PC-9 (cell line): ENCODE measurements around the gene SETX. TPM values are rescaled to one million over a fixed set of nuclear protein-coding genes. Genes with fewer than 3 reads are reported as not detected.

Source experiments
- BruUV-seq: library from RNA; stranded (reverse); fragments of 400-500 nt; replicated peaks from 2 replicates; lab custom pipeline; 2021; lab: Mats Ljungman, UMichigan
- CTCF ChIA-PET: fragments of 300-600 bp; sonication (Branson Sonifier 250); formaldehyde crosslinking; loops from one replicate; lab custom pipeline; 2022; ENCODE audit warnings: antibody characterized with exemption; lab: Charles Lee
- POLR2A ChIA-PET: fragments of 300-600 bp; sonication (Branson Sonifier 250); formaldehyde crosslinking; loops from one replicate; lab custom pipeline; 2022; ENCODE audit warnings: antibody characterized with exemption; ENCODE audit not compliant: unreplicated experiment; lab: Charles Lee
- DNase-seq, 2 experiments: peaks; one replicate each; pipeline versions ENCODE4 v3.0.0 to v3.0.0-alpha.2; 2015 to 2022; ENCODE audit warnings: mixed read lengths in 1 of 2
- H2AFZ ChIP-seq: fragments of 200-600 bp; sonication (generic); 2 replicates; pipeline ENCODE4 v1.8.1; 2017; ENCODE audit warnings: antibody characterized with exemption
- H3F3A ChIP-seq: fragments of 200-600 bp; sonication (generic); 2 replicates; pipeline ENCODE4 v1.8.1; 2017; ENCODE audit warnings: antibody characterized with exemption, mild to moderate bottlenecking, low read depth; ENCODE audit not compliant: insufficient read depth
- H3K27ac ChIP-seq: fragments of 200-600 bp; sonication (generic); 2 replicates; pipeline ENCODE4 v1.6.1; 2016; ENCODE audit warnings: mixed run types
- H3K27me3 ChIP-seq: fragments of 200-600 bp; sonication (generic); 2 replicates; pipeline ENCODE4 v1.6.1; 2016; ENCODE audit warnings: low read depth, mixed run types; ENCODE audit not compliant: insufficient read depth
- H3K36me3 ChIP-seq: fragments of 200-600 bp; sonication (generic); 2 replicates; pipeline ENCODE4 v1.6.1; 2016; ENCODE audit warnings: low read depth, mixed run types
- H3K4me1 ChIP-seq: fragments of 200-600 bp; sonication (generic); replicated peaks from 2 replicates; pipeline ENCODE4 v1.6.1; 2016; ENCODE audit warnings: mixed run types; ENCODE audit not compliant: insufficient read depth
- H3K4me2 ChIP-seq: fragments of 200-600 bp; sonication (generic); 2 replicates; pipeline ENCODE4 v1.6.1; 2017; ENCODE audit warnings: mixed run types
- H3K4me3 ChIP-seq: fragments of 200-600 bp; sonication (generic); 2 replicates; pipeline ENCODE4 v1.6.1; 2016; ENCODE audit warnings: mixed run types
- H3K79me2 ChIP-seq: fragments of 200-600 bp; sonication (generic); 2 replicates; pipeline ENCODE4 v1.6.1; 2017; ENCODE audit warnings: low read depth, mixed run types
- H3K9me2 ChIP-seq: fragments of 200-600 bp; sonication (generic); 2 replicates; pipeline ENCODE4 v1.8.1; 2017; ENCODE audit warnings: mild to moderate bottlenecking; ENCODE audit not compliant: insufficient read depth
- H3K9me3 ChIP-seq: fragments of 200-600 bp; sonication (generic); 2 replicates; pipeline ENCODE4 v1.8.1; 2016; ENCODE audit warnings: low read depth; ENCODE audit not compliant: insufficient read depth
- H4K20me1 ChIP-seq: fragments of 200-600 bp; sonication (generic); 2 replicates; pipeline ENCODE4 v1.8.1; 2017; ENCODE audit not compliant: insufficient read depth
- EZH2 ChIP-seq: fragments of 200-600 bp; sonication (generic); IDR thresholded peaks from 2 replicates; pipeline ENCODE4 v1.8.0; 2017; ENCODE audit warnings: antibody characterized with exemption, low read depth
- intact Hi-C: fragments of 100-400 bp; cut with micrococcal nuclease; formaldehyde crosslinking; loops from one replicate; pipeline ENCODE4 v1.10.0; 2022; ENCODE audit not compliant: unreplicated experiment
- total RNA-seq: library from RNA; stranded (reverse); gene quantifications from 2 replicates; pipeline ENCODE4 v1.2.3, GENCODE V29; 2021
- TF ChIP-seq, protein P1 (sequence below): fragments of 200-600 bp; sonication (generic); conservative IDR thresholded peaks from 2 replicates; pipeline ENCODE4 v1.6.1; 2017; ENCODE audit warnings: mixed run types, antibody characterized with exemption, mild to moderate bottlenecking, moderate library complexity

Gene SETX
- total RNA-seq, 1 experiment from 2014 or later: 23.5 TPM

DNA sequence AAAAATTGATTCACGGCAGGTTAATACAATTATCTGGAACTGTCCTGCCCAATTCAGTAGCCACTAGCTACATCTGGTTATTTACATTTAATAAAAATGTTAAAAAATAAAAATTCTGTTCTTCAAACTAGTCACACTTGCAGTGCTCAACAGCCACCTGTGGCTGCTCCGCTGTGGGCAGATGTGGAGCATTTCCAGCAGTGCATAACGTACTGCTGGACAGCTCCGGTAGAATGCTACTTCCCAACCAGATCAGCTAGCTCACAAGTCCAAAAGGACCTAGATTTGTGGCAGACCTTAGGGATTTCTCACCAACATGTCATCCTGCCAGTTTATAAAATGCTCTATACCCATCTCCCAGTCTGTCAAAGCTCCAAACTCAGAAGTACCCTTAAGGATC is 42.8 kb downstream of the SETX start:
- no peak overlapping the region for H2AFZ ChIP-seq
- BruUV-seq: no TSS peak
- H3K9me2 ChIP-seq: no peaks in the 10 kb centered on the region
- TF ChIP-seq EZH2: no peak
- TF ChIP-seq, protein P1, sequence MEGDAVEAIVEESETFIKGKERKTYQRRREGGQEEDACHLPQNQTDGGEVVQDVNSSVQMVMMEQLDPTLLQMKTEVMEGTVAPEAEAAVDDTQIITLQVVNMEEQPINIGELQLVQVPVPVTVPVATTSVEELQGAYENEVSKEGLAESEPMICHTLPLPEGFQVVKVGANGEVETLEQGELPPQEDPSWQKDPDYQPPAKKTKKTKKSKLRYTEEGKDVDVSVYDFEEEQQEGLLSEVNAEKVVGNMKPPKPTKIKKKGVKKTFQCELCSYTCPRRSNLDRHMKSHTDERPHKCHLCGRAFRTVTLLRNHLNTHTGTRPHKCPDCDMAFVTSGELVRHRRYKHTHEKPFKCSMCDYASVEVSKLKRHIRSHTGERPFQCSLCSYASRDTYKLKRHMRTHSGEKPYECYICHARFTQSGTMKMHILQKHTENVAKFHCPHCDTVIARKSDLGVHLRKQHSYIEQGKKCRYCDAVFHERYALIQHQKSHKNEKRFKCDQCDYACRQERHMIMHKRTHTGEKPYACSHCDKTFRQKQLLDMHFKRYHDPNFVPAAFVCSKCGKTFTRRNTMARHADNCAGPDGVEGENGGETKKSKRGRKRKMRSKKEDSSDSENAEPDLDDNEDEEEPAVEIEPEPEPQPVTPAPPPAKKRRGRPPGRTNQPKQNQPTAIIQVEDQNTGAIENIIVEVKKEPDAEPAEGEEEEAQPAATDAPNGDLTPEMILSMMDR: no peak
- DNase-seq: no peak
- H3K27ac ChIP-seq: no peak overlapping the region
- CTCF ChIA-PET: no interaction called here
- H3K4me3 ChIP-seq: no peak overlapping the region
- intact Hi-C loops: no loop called here
- H3K79me2 ChIP-seq: no peaks in the 10 kb centered on the region
- H3K36me3 ChIP-seq: peaks cover 3% of the 10 kb centered on the region; the same call in 1 of the 2 replicates
- H3K4me1 ChIP-seq: no peaks in the 10 kb centered on the region
- no peaks in the 10 kb centered on the region for H4K20me1 ChIP-seq
- POLR2A ChIA-PET: no interaction called here
- no peaks in the 10 kb centered on the region for H3K9me3 ChIP-seq
- no peaks in the 10 kb centered on the region for H3F3A ChIP-seq
- no peaks in the 10 kb centered on the region for H3K27me3 ChIP-seq
- H3K4me2 ChIP-seq: no peak overlapping the region

DNA sequence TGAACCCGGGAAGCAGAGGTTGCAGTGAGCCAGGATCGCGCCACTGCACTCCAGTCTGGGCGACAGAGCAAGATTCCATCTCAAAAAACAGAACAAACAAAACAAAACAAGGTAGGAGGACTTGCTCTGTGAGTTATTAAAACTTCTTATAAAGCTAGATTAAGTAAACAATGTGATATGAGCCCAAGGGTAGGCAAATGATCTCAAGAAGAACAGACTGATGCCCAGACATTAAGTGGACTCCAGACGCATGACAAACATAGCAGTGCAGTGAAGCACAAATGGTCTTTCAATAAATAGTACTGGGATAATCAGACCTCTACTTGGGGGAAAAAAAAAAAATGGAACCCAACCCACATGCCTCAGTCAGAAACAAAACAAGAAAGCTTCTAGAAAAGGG is 45.7 kb downstream of the SETX start:
- peaks cover 11% of the 10 kb centered on the region for H4K20me1 ChIP-seq
- ChIA-PET CTCF (no interaction called here), POLR2A (no interaction called here)
- no peaks in the 10 kb centered on the region for H3K4me1 ChIP-seq
- H2AFZ ChIP-seq: no peak overlapping the region
- TF ChIP-seq, protein P1: no peak
- TF ChIP-seq EZH2: no peak
- no peaks in the 10 kb centered on the region for H3K27me3 ChIP-seq
- H3F3A ChIP-seq: no peaks in the 10 kb centered on the region
- H3K4me2 ChIP-seq: no peak overlapping the region
- H3K27ac ChIP-seq: no peak overlapping the region
- H3K36me3 ChIP-seq: peaks cover 3% of the 10 kb centered on the region; the same call in 1 of the 2 replicates
- BruUV-seq: no TSS peak
- no peaks in the 10 kb centered on the region for H3K79me2 ChIP-seq
- no peak for DNase-seq
- H3K9me2 ChIP-seq: no peaks in the 10 kb centered on the region
- intact Hi-C loops: no loop called here
- H3K4me3 ChIP-seq: no peak overlapping the region
- H3K9me3 ChIP-seq: no peaks in the 10 kb centered on the region

DNA sequence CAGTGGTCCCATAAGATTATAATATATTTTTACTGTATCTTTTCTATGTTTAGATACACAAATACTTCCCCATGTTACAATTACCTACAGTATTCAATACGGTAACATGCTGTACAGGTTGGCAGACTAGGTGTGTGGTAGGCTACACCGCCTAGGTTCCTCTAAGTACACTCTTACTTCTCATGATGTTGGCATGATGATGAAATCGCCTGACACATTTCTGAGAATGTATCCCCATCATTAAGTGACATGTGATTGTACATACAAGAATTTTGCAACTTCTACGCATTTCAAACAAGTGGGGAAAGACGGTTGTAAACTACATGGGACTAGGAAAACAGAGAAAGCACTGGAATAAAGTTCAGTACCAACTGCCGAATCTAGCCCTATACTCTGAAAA is 53.3 kb downstream of the SETX start:
- intact Hi-C loops: no loop called here
- H2AFZ ChIP-seq: no peak overlapping the region
- CTCF ChIA-PET: no interaction called here
- H3K27ac ChIP-seq: no peak overlapping the region
- TF ChIP-seq EZH2: no peak
- TF ChIP-seq, protein P1: no peak
- POLR2A ChIA-PET: no interaction called here
- no peaks in the 10 kb centered on the region for H3F3A ChIP-seq
- H3K36me3 ChIP-seq: peaks cover 31% of the 10 kb centered on the region
- H3K9me3 ChIP-seq: no peaks in the 10 kb centered on the region; the same call in 1 of the 2 replicates
- H3K4me1 ChIP-seq: no peaks in the 10 kb centered on the region
- H3K4me2 ChIP-seq: no peak overlapping the region
- DNase-seq: no peak
- no peaks in the 10 kb centered on the region for H3K79me2 ChIP-seq
- no peaks in the 10 kb centered on the region for H3K9me2 ChIP-seq
- H3K4me3 ChIP-seq: no peak overlapping the region
- no peaks in the 10 kb centered on the region for H3K27me3 ChIP-seq
- peaks cover 8% of the 10 kb centered on the region for H4K20me1 ChIP-seq
- no TSS peak for BruUV-seq
